Measurements from ENCODE around the gene PCBP4. TPM values are rescaled to one million over a fixed set of nuclear protein-coding genes. Genes with fewer than 3 reads are reported as not detected.

The PCBP4 gene
- 10.2 to 14.0 TPM (median 12.7 TPM) in 5 replicates for total RNA-seq (2022; extraction: Qiagen RNA extraction; ENCODE audit: low read depth)

DNA sequence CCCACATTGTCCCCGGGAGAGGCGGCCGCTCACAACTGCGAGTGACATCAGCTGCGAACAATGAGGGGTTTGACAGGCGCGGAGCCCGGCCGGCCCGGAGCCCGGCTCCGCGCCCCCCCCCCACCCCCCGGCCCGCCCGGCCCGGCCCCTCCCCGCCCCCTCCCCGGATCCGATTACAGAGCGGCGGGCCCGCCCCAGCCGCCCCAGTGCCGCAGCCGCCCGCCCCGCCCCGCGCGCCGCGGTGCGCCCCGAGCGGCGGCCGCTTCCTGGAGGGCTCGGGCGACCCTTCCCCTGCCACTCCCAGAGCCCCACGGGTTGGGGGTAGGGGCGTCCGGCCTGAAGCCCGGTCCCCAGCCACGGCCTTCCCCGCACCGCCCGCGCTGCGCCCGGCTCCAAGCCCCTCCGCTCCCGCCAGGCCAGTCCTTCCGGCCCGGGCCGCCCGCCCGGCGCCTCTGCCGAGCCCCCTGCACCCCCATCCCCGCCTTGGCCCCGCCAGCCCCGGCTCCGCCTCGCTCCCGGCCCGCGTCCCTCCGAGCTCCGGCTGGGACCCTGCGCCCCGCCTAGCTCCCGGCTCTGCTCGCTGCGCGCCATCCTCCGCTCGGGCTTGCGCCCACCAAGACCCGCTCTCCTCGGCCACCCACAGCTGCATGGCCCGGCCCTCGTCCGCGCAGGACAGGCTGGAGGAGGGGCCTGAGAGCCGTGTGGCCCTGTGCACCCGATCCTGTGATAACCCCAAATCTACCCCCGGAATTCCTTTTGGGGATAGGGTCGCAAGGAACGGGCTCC is at the start of gene PCBP4:
Gene PCBP4 (minus strand): TSS at position 71 of the 786 bp plus-strand sequence. CDS start 6,214 bp downstream, outside the sequence.

GRCh38 chr3:51995346-51996163 is 28.3 kb upstream of the PCBP4 start, which contains the start of gene RPL29:
Gene RPL29, minus strand, starts transcription at chr3:51995895. Its CDS starts 434 bp downstream, at chr3:51995461.

GRCh38 chr3:51982838-51983577 is 15.8 kb upstream of the PCBP4 start, which contains the start of gene ACY1:
Gene ACY1, plus strand, starts transcription at chr3:51983535. Its CDS starts 530 bp downstream, at chr3:51984065.

GRCh38 chr3:51974963-51975851 is 8.0 kb upstream of the PCBP4 start, which contains the start of gene ABHD14A:
Gene ABHD14A, plus strand, starts transcription at chr3:51975064. Its CDS starts 72 bp downstream, at chr3:51975136.

DNA sequence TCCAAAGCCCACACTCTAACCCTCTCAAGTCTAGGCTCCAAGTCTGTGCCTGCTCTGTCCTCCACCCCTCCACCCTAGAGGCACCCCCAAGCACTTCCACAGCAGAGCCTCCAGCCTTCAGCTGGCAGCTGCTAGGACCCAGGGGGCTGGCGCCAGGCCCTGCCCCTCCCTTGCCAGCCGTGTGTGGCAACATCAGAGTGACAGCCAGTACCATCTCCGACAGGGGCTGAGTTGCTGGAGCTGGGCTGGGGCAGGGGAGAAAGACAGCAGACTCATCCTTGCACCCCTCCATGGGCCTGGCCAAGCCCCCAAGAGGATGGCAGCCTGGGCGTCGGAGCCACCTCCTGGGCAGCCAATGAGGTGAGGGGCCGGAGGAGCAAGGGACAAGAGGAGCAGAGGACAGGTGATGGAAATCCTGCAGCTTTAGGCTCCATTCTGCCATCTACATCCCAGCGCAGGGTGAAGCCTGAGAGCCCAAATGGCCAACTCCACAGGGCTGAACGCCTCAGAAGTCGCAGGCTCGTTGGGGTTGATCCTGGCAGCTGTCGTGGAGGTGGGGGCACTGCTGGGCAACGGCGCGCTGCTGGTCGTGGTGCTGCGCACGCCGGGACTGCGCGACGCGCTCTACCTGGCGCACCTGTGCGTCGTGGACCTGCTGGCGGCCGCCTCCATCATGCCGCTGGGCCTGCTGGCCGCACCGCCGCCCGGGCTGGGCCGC is 11.9 kb downstream of the PCBP4 start, which contains the start of gene GPR62:
Gene GPR62 (plus strand): TSS at position 207 of the 718 bp plus-strand sequence. CDS start 272 bp downstream, at position 479.

DNA sequence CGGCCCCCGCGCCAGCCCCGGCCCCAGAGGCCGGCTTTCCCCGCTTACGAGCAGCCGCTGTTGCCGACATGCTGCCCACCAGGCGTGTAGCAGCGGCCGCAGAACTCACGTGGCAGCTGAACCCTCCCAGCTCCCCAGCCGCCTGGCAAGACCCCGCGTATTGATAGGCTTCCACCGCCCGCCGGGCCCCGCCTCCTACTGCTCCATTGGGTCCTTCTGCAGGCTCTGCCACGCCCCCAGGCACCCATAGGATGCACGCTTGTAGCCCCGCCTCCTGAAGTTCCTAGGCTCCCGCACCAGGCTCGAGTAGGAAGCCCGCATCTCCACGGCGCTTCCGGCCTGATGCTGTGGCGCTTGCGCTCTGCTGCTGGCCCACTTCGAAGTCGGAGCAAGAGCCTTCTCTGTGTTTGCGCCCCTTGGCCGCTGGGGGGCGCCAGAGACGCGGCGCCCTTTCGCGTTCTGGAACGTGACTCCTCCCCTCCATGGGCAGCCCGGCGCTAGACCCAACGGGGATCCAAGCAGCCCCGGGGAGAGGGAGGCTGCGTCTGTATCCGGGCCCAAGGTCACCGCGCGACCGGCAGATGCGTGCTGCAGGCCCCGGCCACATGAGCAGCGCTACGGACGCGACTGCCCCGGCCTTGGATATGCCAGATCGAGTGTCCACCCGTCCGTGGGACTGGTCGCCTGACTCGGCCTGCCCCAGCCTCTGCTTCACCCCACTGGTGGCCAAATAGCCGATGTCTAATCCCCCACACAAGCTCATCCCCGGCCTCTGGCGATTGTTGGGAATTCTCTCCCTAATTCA is 25.3 kb downstream of the PCBP4 start, which contains the start of the genes PARP3 and RRP9:
Gene PARP3 (plus strand): TSS at position 566 of the 805 bp plus-strand sequence. CDS start 993 bp downstream, outside the sequence.
Gene RRP9 (minus strand): TSS at position 107 of the 805 bp plus-strand sequence. CDS start 37 bp downstream, at position 70.

Other genes with a start within 250 kb of the PCBP4 start
- not detected in 5 replicates for gene IQCF6, start 188.2 kb downstream of the PCBP4 start, total RNA-seq (2022; extraction: Qiagen RNA extraction; ENCODE audit: low read depth)
- gene IQCF2, start 105.8 kb downstream of the PCBP4 start, total RNA-seq (2022; extraction: Qiagen RNA extraction; ENCODE audit: low read depth): not detected in 5 replicates
- gene IQCF5, start 91.9 kb downstream of the PCBP4 start, total RNA-seq (2022; extraction: Qiagen RNA extraction; ENCODE audit: low read depth): not detected in 5 replicates
- not detected in 5 replicates for gene IQCF1, start 64.1 kb downstream of the PCBP4 start, total RNA-seq (2022; extraction: Qiagen RNA extraction; ENCODE audit: low read depth)
- 39.3 to 48.3 TPM (median 43.6 TPM) in 5 replicates for gene RRP9, start 25.6 kb downstream of the PCBP4 start, total RNA-seq (2022; extraction: Qiagen RNA extraction; ENCODE audit: low read depth)
- gene PARP3, start 25.1 kb downstream of the PCBP4 start, total RNA-seq (2022; extraction: Qiagen RNA extraction; ENCODE audit: low read depth): 7.3 to 11.8 TPM (median 9.1 TPM) in 5 replicates
- gene GPR62, start 12.1 kb downstream of the PCBP4 start, total RNA-seq (2022; extraction: Qiagen RNA extraction; ENCODE audit: low read depth): not detected in 5 replicates
- 25.1 to 33.8 TPM (median 31.8 TPM) in 5 replicates for gene ABHD14B, start 6.6 kb upstream of the PCBP4 start, total RNA-seq (2022; extraction: Qiagen RNA extraction; ENCODE audit: low read depth)
- 13.7 to 18.0 TPM (median 15.5 TPM) in 5 replicates for gene ABHD14A, start 7.6 kb upstream of the PCBP4 start, total RNA-seq (2022; extraction: Qiagen RNA extraction; ENCODE audit: low read depth)
- gene ACY1, start 16.1 kb upstream of the PCBP4 start, total RNA-seq (2022; extraction: Qiagen RNA extraction; ENCODE audit: low read depth): 22.5 to 29.0 TPM (median 23.4 TPM) in 5 replicates
- gene RPL29, start 28.4 kb upstream of the PCBP4 start, total RNA-seq (2022; extraction: Qiagen RNA extraction; ENCODE audit: low read depth): 1,309 to 1,553 TPM (median 1,319 TPM) in 5 replicates
- 21.2 to 25.0 TPM (median 23.4 TPM) in 5 replicates for gene DUSP7, start 89.1 kb upstream of the PCBP4 start, total RNA-seq (2022; extraction: Qiagen RNA extraction; ENCODE audit: low read depth)
- 15.4 to 19.3 TPM (median 17.3 TPM) in 5 replicates for gene POC1A, start 187.0 kb upstream of the PCBP4 start, total RNA-seq (2022; extraction: Qiagen RNA extraction; ENCODE audit: low read depth)
- 46.5 to 53.1 TPM (median 49.8 TPM) in 5 replicates for gene ALAS1, start 230.7 kb upstream of the PCBP4 start, total RNA-seq (2022; extraction: Qiagen RNA extraction; ENCODE audit: low read depth)